ENCODE results near the gene TIMELESS.

Gene TIMELESS

DNA sequence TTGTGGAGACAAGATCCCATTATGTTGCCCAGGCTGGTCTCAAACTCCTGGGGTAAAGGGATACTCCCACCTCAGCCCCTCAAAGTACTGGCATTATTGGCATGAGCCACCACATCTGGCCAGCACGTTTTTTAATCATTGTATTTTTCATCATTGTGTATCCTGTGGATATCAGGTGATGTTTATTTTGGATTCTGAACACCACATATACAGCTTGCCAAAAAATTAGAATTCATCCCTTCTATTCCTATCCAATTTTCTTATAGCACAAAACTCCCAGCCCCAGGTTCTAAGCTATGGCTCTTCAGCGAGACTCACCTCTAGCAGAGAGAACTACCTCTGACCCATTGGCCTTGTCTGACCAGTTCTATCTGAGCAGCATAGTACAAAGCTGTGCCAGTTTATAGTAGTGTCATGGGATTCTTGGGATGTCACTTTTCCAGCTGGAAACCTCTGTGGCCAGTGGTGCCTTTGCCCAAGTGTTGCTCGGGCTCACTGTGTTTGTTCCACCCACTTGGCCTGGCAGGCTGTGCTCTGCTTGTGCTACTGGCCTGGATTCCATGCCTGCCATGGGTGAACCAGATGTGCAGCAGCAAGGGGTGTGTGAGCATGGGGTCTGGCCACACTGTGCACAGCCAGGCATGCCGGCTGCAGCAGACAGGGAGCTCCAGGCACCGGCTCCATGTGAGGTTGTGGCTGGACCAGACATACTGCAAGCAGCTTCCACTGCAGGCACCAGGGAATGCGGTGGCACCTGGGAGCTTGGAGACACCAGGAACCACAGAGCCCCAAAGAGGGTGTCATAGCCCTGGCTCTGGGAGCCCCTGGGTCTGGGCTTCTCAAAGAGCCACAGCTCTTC is 37.2 kb downstream of the TIMELESS start:
- ChIA-PET POLR2A (interaction anchor here (0.6 to 2.3 kb wide), 2 partner anchors 37 to 79 kb away, joined by 3 to 7 read pairs; partner anchors contain the start of gene TIMELESS), CTCF (interaction anchor here (0.6 kb wide), 2 partner anchors 52 to 84 kb away, joined by 3 to 4 read pairs; no protein-coding TSS in a partner anchor)
- TF ChIP-seq ZIC2 (tag by site-specific recombination; IDR thresholded peaks at IDR 0.05) (peak; percentile 33; the same call in 1 of the 2 replicates), BCL6B (tag by site-specific recombination; IDR thresholded peaks at IDR 0.05) (no peak)
- Histone ChIP-seq H3K9me3 (ENCODE audit: control insufficient read depth, insufficient read depth, low read depth, low read length) (no peaks in the 10 kb centered on the region), H3K36me3 (ENCODE audit: control insufficient read depth in 2 of 2, insufficient read depth in 1 of 2, low read length in 2 of 2) (peaks cover 5 to 34% of the 10 kb centered on the region in 2 experiments; a peak in 2 of 3 replicates), H3K27ac (ENCODE audit: extremely low read depth, low read depth, low read length) (no peak overlapping the region), H3K4me3 (ENCODE audit: low read depth, low read length) (no peak overlapping the region), H3K4me1 (ENCODE audit: control insufficient read depth, insufficient read depth, low read length) (no peaks in the 10 kb centered on the region)

DNA sequence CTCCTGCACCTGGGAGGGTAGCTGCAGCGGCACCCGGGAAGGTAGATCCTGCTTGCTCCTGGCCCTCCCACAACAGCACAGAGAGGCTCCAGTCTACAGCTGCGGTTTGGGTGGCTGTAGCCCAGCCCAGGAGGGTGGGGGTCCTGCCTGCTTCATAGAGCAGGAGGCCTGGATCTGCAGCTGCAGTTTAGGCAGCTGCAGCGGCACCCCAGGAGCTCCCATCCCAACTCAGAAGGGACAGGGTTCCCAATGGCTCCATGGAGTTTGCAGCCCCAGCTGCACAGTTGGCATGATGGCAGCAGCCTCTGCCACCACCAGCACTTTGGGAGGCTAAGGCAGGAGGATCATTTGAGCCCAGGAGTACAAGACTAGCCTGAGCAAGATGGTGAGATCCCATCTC is 38.5 kb downstream of the TIMELESS start:
- TF ChIP-seq ZNF704 (tag by site-specific recombination; IDR thresholded peaks at IDR 0.05) (no peak), ZNF112 (tag by site-specific recombination; IDR thresholded peaks at IDR 0.05) (no peak), ZNF548 (tag by site-specific recombination; IDR thresholded peaks at IDR 0.05) (no peak), ZNF701 (tag by site-specific recombination; IDR thresholded peaks at IDR 0.05) (no peak), ZNF571 (tag by site-specific recombination; IDR thresholded peaks at IDR 0.05) (no peak), ZNF146 (tag by site-specific recombination; IDR thresholded peaks at IDR 0.05) (no peak), ZNF138 (tag by site-specific recombination; IDR thresholded peaks at IDR 0.05; ENCODE audit: borderline replicate concordance) (no peak), ZNF274 (IDR thresholded peaks at IDR 0.05; ENCODE audit: low read length) (no peak), ZNF274 (tag by site-specific recombination; IDR thresholded peaks at IDR 0.05; ENCODE audit: borderline replicate concordance) (no peak), ZNF366 (tag by site-specific recombination; conservative IDR thresholded peaks at IDR 0.05) (no peak), PATZ1 (tag by site-specific recombination; IDR thresholded peaks at IDR 0.05) (no peak), ZNF214 (tag by site-specific recombination; IDR thresholded peaks at IDR 0.05; ENCODE audit: borderline replicate concordance) (no peak)
- TF ChIP-seq, protein P1, sequence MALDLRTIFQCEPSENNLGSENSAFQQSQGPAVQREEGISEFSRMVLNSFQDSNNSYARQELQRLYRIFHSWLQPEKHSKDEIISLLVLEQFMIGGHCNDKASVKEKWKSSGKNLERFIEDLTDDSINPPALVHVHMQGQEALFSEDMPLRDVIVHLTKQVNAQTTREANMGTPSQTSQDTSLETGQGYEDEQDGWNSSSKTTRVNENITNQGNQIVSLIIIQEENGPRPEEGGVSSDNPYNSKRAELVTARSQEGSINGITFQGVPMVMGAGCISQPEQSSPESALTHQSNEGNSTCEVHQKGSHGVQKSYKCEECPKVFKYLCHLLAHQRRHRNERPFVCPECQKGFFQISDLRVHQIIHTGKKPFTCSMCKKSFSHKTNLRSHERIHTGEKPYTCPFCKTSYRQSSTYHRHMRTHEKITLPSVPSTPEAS (tag by site-specific recombination; IDR thresholded peaks at IDR 0.05): no peak
- ChIA-PET CTCF (no interaction called here), POLR2A (interaction anchor here (2.3 kb wide), 1 partner anchor 39 kb away, joined by 7 read pairs; the partner anchor contains the start of gene TIMELESS)
- H3K9me3 ChIP-seq (ENCODE audit: control insufficient read depth, insufficient read depth, low read depth, low read length): no peaks in the 10 kb centered on the region
- H3K4me3 ChIP-seq (ENCODE audit: low read depth, low read length): no peak overlapping the region
- H3K4me1 ChIP-seq (ENCODE audit: control insufficient read depth, insufficient read depth, low read length): no peaks in the 10 kb centered on the region
- H3K36me3 ChIP-seq (ENCODE audit: control insufficient read depth in 2 of 2, insufficient read depth in 1 of 2, low read length in 2 of 2): peaks cover 0 to 21% of the 10 kb centered on the region in 2 experiments; a peak in 2 of 3 replicates
- no peak overlapping the region for H3K27ac ChIP-seq (ENCODE audit: extremely low read depth, low read depth, low read length)
